Stimulated activated CD4-positive, alpha-beta T cell treated with anti-CD3 and anti-CD28 coated beads, Interleukin-12 subunit alpha, Interleukin-12 subunit beta, amount 100 ng/mL, for 4 hours (primary cell): ENCODE data around the gene TPD52L2.
A peak's percentile ranks its signal among the peaks of the same experiment; 100 is the strongest.

ENCODE experiments used
- DNase-seq: peaks from one replicate; pipeline ENCODE4 v3.0.0-alpha.2; 2020

Gene TPD52L2

DNA sequence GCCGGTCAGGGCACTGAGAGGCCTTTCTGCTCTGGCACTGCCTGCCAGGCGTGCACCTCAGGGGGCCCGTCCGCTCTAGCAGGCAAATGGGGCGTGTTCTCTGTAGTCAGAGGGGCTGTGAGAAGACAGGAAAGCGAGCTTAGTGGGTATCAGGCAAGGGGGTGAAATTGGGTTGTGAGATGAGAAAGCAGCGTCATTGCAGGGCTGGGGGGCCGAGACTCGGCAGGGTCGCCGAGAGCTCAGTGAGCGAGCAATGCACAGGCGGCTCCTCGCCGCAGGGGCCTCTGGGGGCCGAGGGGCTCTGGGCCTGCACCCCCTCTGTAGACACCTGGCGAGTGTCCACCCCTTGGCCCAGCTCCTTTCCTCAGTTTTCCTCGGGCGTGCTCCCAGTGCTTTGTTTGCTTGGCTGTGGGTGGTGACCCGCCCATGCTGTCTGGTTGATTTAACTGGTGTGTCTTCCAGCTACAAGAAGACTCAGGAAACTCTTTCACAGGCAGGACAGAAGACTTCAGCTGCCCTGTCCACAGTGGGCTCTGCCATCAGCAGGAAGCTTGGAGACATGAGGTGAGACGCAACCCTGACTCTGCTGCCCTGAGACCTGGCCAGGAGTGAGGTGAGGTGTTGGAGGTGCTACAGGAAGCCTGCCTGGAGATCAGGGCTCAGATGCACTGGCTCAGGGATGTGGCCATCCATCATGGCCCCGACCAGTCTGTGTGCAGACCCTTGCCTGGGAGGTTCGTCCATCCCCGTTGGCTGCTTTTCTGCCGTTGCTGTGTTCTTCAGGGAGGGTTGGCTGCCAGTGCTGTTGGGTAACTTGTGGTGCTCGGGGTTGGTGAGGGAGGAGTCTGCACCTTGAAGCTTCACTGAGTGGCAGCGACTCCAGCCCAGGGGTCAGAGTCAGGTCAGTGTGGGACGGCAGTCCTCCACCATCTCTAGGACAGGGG lies 17.5 kb downstream of the TPD52L2 start:
- no peak for DNase-seq

DNA sequence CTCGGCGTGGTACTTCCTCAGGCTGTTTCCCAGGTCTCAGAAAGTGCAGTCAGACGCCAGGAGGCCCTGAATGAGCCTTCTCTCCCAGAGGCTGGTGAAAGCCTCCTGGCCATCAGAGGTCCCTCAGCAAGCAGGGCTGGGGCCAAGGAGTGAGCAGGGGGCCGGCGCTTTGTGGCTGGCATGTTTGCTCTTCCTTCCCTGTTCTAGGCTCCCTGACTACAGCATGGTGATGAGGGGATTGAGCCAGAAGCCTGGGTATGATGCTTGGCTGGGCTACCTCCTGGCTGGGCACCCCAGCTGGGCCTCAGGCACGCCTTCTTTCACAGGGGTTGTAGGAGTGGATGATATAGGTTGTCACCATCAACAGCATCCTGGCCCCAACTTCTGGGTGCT lies 18.1 kb downstream of the TPD52L2 start:
- no peak for DNase-seq

DNA sequence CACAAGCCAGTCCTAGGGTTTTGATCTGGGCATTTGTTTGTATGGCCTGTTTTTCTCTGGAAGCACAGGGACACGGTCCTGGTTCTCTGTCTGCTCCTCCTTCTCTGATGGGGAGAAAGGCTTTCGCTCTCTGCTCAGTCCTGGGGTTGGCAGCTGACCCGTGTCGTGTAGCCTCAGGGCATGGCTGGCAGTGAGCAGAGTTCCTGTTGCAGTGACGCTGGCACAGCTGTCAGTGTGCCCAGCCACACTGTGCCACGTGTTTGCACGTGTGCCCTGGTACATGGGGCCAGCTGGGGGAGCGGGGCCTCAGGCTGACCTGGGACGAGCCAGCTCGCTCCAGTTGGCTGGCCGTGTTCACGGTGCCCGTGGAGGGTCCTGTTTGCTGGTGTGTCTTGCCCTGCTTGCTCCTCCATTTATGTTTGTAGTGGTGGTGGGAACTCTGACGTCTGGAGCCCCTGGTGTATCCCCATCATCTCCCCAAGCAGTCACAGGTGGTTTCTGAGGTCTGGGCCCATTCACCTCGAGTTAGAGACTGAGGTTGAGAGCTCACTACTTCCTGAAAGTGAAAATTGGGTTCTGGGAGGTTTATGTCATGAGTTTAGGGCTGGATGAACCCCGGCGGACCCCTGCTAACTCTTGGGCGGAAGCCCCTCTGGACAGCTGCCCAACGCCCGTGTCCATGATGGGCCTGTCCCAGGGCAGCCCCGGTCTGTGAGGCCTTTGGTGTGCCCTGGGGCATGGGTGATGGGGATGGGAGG lies 19.6 kb downstream of the TPD52L2 start:
- DNase-seq, result no peak

DNA sequence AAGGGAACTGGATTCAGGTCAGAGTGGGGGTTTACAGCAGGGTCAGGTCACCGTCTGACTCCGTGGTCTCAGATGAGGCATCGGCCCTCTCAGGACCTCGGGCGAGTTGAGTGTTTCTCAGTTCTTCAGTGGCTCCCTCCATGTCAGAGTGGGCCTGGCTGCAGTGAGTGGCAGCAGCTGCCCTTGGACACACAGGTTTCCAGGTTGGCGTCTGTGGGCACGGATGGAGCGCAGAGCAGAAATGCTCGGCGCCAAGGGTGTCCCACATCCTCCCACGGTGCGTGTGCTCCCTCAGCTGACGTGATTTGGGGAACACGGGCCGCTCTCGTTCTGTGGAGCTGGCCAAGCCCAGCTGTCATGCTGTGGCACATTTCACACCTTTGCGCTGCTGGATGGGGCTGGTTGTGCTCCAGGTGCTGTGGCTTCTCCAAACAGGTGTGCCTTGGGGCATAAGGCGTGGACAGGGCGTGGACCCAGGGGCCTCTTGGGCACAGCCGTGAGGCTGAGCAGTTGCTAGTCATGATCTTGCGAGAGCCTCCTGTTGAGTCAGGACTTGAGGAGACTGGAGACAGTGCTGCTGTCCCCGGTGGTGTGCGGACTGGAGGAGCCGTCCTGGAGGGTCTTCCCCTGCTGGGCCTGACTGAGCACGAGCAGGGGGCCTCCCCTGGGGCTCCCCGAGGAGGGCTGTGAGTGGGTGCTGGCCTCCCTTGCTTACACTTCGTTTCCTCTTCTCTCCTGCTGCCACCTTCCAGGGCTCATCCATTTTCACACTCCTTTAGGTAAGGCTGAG lies 20.4 kb downstream of the TPD52L2 start:
- no peak for DNase-seq

DNA sequence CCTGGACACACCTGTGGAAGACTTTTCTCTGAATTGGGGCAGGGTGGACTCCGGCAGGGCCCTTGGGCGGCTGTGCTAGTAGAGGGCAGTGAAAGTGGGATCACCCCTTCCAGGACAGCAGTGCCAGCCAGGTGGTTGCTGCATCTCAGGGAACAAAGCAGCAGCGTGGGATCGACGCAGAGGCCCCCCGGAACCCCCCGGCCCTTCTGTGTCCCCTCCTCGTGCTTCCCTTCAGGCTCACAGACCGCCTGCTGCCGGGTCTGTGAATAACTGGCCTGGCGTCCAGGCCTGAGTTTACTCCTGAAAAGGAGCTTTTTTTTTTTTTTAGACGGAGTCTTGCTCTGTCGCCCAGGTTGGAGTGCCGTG lies 21.0 kb downstream of the TPD52L2 start:
- DNase-seq, result no peak

DNA sequence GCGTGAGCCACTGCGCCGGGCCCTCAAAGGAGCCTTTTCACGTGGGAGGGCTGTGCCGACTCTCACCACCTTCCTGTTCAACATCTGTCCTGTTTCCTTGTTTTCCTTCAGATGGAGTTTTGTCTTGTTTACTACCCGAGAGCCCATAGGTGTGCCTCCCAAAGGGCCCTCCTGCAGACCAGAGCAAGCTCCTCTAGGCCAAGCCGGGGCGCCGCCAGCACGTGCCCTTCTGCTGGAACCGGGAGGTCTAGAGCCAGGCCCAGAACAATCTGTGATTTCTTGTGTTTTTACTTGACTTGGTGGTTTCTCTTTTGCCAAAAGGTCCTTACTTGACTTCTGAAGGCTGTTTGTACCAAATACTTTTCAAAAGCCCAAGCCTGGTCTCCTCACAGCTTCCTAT lies 21.9 kb downstream of the TPD52L2 start:
- no peak for DNase-seq

DNA sequence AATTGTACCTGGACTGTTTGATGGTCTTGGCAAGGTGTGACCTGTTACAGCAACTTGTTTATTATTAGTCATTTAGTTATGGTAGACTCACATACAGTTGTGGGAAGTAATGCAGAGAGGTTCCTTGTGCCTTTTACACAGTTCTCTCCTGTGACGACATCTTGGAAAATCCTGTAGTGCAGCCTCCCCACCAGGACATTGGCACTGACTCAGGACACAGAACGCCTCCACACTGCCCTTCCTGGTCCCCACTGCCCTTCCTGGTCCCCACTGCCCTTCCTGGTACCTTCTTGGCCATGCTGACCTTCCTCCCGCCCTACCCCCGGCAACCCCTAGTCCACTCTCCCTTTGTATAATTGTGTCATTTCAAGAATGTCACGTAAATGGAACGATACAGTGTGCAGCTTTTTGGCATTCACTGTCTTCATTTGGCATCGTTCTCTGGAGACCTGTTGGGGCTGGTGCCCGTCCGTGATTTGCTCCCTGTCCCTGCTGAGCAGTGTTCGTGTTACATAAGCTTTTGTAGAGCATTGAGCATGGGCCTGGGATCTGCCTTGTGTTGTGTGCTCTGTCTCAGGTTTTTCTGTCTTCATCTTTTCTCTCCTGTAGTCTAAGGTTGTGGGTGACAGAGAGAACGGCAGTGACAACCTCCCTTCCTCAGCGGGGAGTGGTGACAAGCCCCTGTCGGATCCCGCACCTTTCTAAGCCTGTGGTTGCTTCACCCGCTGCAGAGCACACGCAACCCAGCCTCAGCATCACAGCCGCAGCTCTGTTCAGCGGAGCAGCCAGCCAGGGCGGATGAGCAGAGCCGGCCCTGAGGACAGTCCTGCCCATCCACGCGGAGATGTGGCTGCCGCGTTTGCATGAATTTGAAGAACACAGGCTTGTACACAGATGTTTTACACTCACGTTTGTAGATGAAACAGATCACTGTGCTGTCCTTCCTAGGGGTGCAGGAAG lies 24.5 kb downstream of the TPD52L2 start:
- no peak for DNase-seq

DNA sequence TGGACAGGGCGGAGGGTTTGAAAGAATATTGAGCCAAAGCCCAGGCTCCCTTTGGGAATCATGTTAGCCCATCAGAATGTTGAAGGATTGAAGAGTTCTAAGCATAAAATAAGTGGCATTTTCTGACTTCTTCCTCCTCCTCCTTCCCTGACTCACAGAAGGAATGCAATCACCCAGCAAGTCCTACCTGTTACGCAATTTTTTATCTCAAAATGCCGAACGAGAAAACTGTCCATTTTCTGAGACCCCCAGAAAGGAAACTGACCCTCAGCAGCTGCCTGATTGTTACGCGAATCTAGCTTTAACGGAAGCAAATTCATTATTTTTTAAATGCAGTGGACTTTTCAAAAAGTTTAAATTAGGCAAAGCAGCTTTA lies 25.1 kb downstream of the TPD52L2 start:
- no peak for DNase-seq

DNA sequence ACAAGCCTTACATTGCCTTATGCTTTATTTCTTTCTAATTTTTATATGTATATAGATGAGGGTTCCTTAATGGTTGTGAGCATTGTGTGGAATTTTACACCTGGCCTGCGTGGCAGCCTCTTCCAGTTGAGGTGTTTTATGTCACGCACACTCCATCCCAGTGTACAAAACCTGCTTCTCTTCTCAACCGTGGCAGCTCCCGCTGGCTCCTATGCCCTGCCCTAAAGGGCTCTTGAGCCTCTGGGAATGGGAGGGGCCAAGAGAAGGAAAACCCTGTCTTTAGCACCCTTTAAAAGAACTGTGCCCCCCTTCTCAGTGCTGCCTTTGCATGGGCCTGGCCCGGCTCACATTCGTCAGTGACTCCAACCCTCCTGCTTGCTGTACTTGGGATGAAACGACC lies 25.5 kb downstream of the TPD52L2 start:
- no peak for DNase-seq

DNA sequence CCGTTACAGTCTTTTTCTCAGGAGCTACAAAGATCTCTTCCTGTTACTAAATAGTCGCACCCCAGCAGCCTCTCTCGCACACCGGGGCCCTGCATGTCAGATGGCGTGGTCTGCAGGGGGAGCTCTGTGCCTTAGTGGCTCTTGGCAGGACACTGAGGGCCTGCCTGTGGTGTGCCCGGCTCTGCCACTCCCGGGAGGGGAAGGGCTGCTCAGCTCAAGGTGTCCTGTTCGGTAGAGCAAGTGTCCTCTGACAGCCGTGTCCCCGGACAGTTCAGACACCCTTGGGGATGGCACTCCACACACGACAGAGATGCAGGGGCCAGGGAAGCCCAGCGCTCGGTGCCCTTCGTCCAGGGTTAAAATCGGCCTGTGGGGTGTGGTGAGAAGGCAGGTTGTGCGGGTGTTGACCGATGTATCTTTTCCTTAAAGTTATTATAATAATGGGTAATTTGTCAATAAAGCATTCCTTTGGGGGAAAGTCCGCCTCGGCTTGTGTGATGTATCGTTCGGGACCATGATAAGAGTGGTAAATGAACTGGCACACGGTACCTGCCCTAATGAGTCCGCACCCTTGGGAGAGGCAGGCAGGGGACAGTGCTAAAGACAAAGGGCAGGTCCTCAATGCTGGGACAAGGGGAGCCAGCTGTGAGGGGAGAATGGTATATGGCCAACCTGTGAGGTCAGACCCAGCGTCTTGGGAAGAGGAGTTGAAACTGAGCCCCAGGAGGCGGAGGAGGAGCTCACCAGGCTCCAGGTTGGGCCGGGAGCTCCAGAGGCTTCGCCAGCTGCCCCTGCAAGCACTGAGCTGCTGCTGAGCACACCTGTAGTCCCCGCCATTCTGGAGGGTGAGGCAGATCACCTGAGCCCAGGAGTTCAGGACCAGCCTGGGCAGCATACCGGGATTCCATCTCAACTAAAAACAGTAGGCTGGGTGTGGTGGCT lies 26.3 kb downstream of the TPD52L2 start:
- no peak for DNase-seq

DNA sequence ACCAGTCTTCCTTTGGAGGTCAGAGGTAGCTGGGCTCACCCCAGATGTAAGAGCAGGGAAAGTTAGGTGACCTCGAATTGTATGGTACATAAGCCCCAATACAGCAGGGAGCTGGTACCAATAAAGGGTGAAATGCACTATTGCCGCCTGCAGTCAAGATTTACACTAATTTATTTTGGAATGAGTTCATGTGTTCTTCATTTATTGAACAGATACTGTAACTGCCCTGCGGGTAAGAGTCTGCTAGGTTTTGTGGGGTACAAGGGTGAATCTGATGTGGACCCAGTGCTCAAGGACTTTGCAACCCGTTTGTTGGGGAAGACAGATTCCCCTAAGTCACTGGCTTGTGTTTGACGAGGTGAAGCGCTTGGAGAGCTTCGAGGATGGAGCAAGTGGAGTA lies 27.3 kb downstream of the TPD52L2 start:
- no peak for DNase-seq

DNA sequence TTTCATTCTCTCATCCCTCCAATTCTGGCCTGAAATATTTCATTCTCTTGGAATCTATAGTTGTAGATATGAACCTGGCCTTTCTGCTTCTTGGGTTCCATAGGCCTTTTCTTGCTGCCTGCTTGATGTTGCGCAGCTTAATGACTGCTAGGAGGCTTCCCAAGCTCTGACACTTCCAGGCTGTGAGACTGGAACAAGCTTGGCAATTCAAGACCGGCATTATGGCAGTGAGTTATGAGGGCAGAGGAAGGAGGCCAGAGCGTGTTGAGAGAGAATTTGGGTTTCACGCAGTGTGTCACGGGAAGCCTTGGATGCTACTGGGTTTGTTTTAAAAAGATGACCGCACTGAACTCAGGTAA lies 28.9 kb downstream of the TPD52L2 start:
- no peak for DNase-seq

DNA sequence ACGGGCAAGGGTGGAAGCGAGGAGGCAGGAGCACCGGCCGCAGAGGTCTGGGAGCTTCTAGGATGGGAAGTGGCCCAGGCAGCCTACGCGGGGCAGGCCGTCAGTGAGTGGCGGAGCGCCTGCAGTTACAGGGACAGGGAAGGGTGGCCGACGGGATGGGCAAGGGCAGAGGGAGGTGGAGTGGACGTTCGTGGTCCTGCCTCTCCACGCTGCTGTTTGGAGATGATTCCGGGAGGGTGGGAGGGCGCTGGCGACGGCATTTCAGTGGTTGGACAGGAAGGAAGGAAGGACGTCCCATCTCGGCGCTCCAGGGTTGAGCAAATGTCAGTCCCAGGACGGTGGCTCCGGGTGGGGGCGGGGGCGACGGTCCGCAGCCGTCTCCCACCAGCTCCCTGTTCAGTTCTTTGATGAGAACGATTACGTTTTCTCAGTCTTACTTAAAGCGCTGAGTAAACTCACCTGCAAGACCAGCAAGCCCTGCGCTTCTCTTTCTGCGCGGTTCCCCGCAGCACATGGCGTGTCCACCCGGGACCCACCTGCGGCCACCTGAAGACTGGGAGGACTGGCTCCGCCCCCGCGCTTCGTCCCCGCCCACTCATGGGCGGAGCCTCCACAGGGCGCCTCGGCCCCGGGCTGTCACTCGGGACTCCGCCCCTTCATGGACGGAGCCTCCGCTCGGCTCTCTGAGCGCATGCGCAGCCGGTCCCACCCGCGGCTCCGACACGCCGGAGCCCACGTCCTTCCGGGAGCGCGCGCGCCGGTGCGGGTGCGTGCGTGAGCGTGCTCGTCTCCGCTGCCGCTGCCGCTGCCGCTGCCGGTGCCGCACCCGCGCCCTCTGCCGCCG lies 29.5 kb downstream of the TPD52L2 start, which contains the start of gene DNAJC5:
Gene DNAJC5, plus strand, starts transcription at position 769 of the 844 bp plus-strand sequence. CDS start 33,220 bp downstream, outside the sequence.
- peak; percentile 95 for DNase-seq

DNA sequence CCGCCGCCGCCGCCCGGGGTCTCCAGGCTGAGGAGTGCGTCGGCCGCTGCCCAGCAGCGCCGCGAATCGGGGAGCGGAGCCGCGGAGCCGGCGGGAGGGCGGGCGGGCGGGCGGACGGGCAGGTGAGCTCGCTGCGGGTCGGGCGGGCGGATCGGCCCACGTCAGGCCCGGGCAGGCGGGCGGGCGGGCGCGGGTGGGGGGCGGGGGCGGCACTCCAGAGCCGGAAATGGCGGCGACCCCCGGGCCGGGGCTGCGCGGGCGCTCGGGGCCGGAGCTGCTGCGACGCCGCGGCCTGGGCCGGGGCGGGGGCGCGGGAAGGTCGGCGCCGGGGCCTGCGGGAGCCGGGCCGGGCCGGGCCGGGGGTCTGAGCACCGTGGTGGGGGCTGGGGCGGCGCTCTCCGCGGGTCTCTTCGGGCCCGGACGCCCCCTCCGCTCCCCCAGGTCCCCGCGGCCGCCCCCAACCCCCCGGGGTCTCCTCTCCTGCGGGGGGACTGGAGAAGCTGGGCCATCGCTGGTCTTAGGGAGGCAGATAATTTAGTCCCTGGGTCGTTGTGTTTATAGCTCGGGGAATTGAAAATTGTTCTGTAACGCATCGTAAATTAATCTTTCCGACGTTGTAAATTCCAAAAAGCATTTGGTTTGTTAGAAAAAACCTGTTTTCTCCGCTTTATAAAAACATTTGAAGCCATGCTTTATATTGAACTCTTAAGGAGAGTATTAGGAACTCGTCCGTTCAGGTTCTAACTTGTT lies 30.3 kb downstream of the TPD52L2 start:
- DNase-seq, result no peak

DNA sequence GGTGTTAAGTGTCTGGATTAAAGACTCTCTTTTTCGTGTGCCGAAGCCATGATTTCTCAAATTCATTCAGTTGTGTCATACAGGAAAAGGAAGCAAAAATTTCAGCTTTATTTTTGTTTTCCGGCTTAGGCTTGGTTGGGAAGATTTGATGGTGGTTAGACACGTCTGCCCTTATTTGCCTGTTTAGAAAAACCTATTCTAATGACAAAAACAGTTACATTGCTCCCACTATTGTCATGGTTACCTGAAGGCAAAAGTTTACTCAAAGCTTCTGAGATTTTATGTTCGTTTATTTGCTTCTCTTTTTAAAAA lies 30.8 kb downstream of the TPD52L2 start:
- DNase-seq, result no peak

DNA sequence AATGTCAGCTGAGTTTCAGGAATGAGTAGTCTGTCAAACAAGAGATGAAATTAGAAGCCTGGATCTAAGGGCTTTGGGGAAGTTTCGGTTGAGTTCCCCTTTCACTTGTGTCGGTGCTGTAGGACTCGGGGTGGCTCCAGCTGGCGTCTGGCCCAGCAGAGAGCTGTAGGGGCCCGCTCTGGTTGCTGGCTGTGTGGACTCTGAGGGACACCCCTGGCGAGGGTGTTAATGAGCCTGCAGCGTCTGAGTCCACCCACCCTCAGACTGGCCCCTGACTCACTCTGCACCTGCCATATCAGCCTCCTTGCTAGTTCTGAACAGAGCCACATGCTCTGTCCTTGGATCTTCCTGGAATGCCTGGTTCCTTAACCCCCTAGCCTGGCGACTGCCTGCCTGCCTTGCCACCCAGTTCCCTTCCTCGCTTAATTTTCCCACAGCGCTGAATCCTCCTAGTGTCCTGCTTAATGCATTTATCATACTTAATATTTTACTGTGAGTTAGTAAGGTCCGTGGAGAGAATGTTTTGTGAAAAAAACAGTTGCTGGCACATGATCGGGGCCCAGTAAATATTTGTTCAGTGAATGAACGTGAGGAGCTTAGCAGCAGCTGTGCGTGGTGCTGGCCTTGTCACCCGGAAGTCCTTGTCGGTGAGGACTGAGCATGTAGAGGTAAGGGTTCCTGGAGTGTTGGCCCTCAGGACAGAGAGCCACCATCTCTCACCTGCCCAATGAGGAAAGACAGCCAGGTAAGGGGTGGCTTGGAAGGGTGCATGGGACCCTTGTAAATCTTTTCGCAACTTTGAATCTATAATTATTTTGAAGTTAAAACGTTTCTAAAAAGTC lies 31.4 kb downstream of the TPD52L2 start:
- DNase-seq, result no peak

DNA sequence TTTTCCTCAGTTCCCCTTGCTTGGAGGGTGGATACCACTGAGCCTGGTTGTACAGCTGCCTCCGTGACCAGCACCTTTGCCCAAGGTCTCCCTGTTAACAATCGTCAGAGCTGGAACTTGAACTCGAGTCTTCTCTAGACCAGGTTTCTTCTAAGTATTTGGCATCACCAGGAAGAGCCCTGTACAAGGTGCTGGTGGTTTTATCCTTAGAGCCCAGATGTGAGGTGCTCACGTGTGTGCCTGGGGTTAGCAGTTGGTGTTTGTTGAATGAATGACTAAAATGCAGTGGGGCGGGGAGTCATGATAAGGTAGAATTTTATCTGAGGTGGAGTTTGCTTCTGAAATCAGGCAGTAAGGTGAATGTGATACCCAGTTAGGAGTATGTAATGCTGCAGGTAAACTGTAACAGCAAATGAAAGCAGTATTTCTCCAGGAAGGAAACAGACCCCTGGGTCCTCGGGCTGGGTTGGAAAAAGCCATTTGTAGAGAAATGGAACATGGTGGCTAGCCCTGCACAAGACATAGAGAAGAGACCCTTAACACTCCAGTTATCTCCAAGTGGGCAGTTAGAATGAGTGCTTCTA lies 33.0 kb downstream of the TPD52L2 start:
- DNase-seq, result no peak
